HepG2 (cell line): ENCODE results near the gene CEBPB. TPM values are rescaled to one million over a fixed set of nuclear protein-coding genes. Genes with fewer than 3 reads are reported as not detected.

Experiments used
- ELF1 ChIP-seq: sonication (generic); formaldehyde crosslinking; IDR thresholded peaks from 2 replicates; pipeline ENCODE4 v1.4.0; 2020; ENCODE audit warnings: missing genetic modification reagents
- EP300 ChIP-seq, 3 experiments: sonication (generic) in 1 of 3; formaldehyde crosslinking in 1 of 3; IDR thresholded peaks; 2 replicates each; pipeline versions ENCODE4 v1.5.1 to v1.6.1; 2011 to 2020; ENCODE audit warnings: low read depth in 2 of 3, low read length in 2 of 3, borderline replicate concordance in 1 of 3, improper control_type of control experiment in 1 of 3, mild to moderate bottlenecking in 1 of 3, missing genetic modification reagents in 1 of 3, moderate library complexity in 1 of 3
- FOXO1 ChIP-seq: sonication (generic); formaldehyde crosslinking; IDR thresholded peaks from 2 replicates; pipeline ENCODE4 v1.4.0; 2020; ENCODE audit warnings: missing genetic modification reagents
- FOXP1 ChIP-seq, 2 experiments: fragments of 450-650 bp in 1 of 2; IDR thresholded peaks; 2 replicates each; pipeline ENCODE4 v1.6.1; 2017 to 2018; ENCODE audit warnings: antibody characterized with exemption in 1 of 2
- GABPA ChIP-seq, 2 experiments: IDR thresholded peaks; 2 replicates each; pipeline ENCODE4 v1.6.1; 2011 to 2016; ENCODE audit warnings: low read depth in 2 of 2, low read length in 1 of 2, missing biosample characterization in 1 of 2, missing genetic modification characterization in 1 of 2
- HDAC1 ChIP-seq: sonication (generic); formaldehyde crosslinking; IDR thresholded peaks from 2 replicates; pipeline ENCODE4 v1.5.1; 2020; ENCODE audit warnings: mild to moderate bottlenecking, missing genetic modification reagents
- HIVEP1 ChIP-seq: sonication (generic); formaldehyde crosslinking; IDR thresholded peaks from 2 replicates; pipeline ENCODE4 v1.4.0; 2020; ENCODE audit warnings: mild to moderate bottlenecking, missing genetic modification reagents
- JARID2 ChIP-seq: sonication (generic); formaldehyde crosslinking; IDR thresholded peaks from 2 replicates; pipeline ENCODE4 v1.8.1; 2023; ENCODE audit warnings: missing genetic modification reagents, inconsistent platforms; ENCODE audit not compliant: insufficient replicate concordance
- NR2F6 ChIP-seq, 2 experiments: IDR thresholded peaks; 2 replicates each; pipeline ENCODE4 v1.6.1; 2016; ENCODE audit warnings: antibody characterized with exemption in 1 of 2, mild to moderate bottlenecking in 1 of 2
- PRMT3 ChIP-seq: sonication (generic); formaldehyde crosslinking; IDR thresholded peaks from 2 replicates; pipeline ENCODE4 v1.8.1; 2022; ENCODE audit warnings: low read depth, mild to moderate bottlenecking, moderate library complexity, missing genetic modification reagents, borderline replicate concordance
- RARA ChIP-seq: IDR thresholded peaks from 2 replicates; pipeline ENCODE4 v1.6.1; 2016; ENCODE audit warnings: missing genetic modification reagents, missing compliant biosample characterization
- SOX13 ChIP-seq, 3 experiments: fragments of 450-650 bp in 1 of 3; sonication (generic) in 1 of 3; formaldehyde crosslinking in 1 of 3; IDR thresholded peaks in 2 of 3; conservative IDR thresholded peaks in 1 of 3; 2 replicates each; pipeline versions ENCODE4 v1.5.0 to v1.6.1; 2016 to 2020; ENCODE audit warnings: antibody characterized with exemption in 1 of 3, mild to moderate bottlenecking in 1 of 3, missing compliant biosample characterization in 1 of 3, missing genetic modification reagents in 1 of 3, moderate library complexity in 1 of 3
- SOX5 ChIP-seq: IDR thresholded peaks from 2 replicates; pipeline ENCODE4 v1.6.1; 2016; ENCODE audit warnings: borderline replicate concordance
- TARDBP ChIP-seq: sonication (generic); formaldehyde crosslinking; IDR thresholded peaks from 2 replicates; pipeline ENCODE4 v1.8.0; 2022; ENCODE audit warnings: mild to moderate bottlenecking, missing genetic modification reagents
- ZNF746 ChIP-seq: sonication (generic); formaldehyde crosslinking; IDR thresholded peaks from 2 replicates; pipeline ENCODE4 v1.8.0; 2022; ENCODE audit warnings: mild to moderate bottlenecking, missing genetic modification reagents
- polyA plus RNA-seq, 8 experiments: library from polyadenylated mRNA; depleted of rRNA in 3 of 8; stranded (reverse) in 7 of 8; unstranded in 1 of 8; fragments of >200 nt; fragmentation: Illumina TruSeq in 4 of 8; extraction: Trizol in 4 of 8; gene quantifications; 2 replicates each; pipeline versions ENCODE4 v1.2.1 to v1.2.3, GENCODE V29; 2011 to 2016; ENCODE audit warnings: low read depth in 4 of 8, missing spikeins in 1 of 8, mixed read lengths in 1 of 8; ENCODE audit not compliant: insufficient read depth in 1 of 8
- total RNA-seq, 5 experiments: library from RNA; depleted of rRNA; stranded (reverse); fragments of >200 nt; fragmentation: Illumina TruSeq; extraction: Trizol; gene quantifications; 2 replicates each; pipeline ENCODE4 v1.2.3, GENCODE V29; 2016; ENCODE audit warnings: low read depth in 1 of 5
- TF ChIP-seq, protein P1 (sequence below): sonication (generic); formaldehyde crosslinking; IDR thresholded peaks from 2 replicates; pipeline ENCODE4 v1.5.1; 2020; ENCODE audit warnings: mild to moderate bottlenecking, missing genetic modification reagents, moderate library complexity
- TF ChIP-seq, protein P2 (sequence below): sonication (generic); formaldehyde crosslinking; IDR thresholded peaks from 2 replicates; pipeline ENCODE4 v1.9.0; 2022; ENCODE audit warnings: low read depth, missing genetic modification reagents
- TF ChIP-seq, protein P3 (sequence below): sonication (generic); formaldehyde crosslinking; IDR thresholded peaks from 2 replicates; pipeline ENCODE4 v1.4.0; 2020; ENCODE audit warnings: missing genetic modification reagents, borderline replicate concordance

CEBPB gene
- total and polyA plus RNA-seq, 2 of the 13 experiments (the other 11 are each of a cell fraction or from before 2014, with no cell fraction given) = 18.5 to 28.2 TPM

GRCh38 chr20:50237349-50237748 is 46.7 kb downstream of the CEBPB start (continued):
- TF ChIP-seq SOX13 (IDR thresholded peaks at IDR 0.05) (no peak; the same call in 1 of the 2 replicates), SOX13 (CRISPR knock-in tag; conservative IDR thresholded peaks at IDR 0.05 in 1 of 2, IDR thresholded peaks at IDR 0.05 in 1 of 2) (peak in 1 of 2 experiments; percentile 89; a peak in 2 of 4 replicates), EP300 (IDR thresholded peaks at IDR 0.05; ENCODE audit: low read depth in 2 of 2, low read length in 2 of 2) (peak in 1 of 2 experiments; percentile 23; a peak in 1 of 4 replicates), EP300 (CRISPR knock-in tag; IDR thresholded peaks at IDR 0.05; ENCODE audit: borderline replicate concordance) (no peak), NR2F6 (IDR thresholded peaks at IDR 0.05) (peak; percentile 46; the same call in 1 of the 2 replicates), NR2F6 (CRISPR knock-in tag; IDR thresholded peaks at IDR 0.05) (peak; percentile 66; the same call in 1 of the 2 replicates), RARA (0 out of 2 replicates have a peak, but pooled peaks have one; percentile 33), FOXO1 (peak; percentile 66; the same call in 1 of the 2 replicates), GABPA (IDR thresholded peaks at IDR 0.05; ENCODE audit: low read depth, low read length) (no peak), GABPA (CRISPR knock-in tag; IDR thresholded peaks at IDR 0.05; ENCODE audit: low read depth) (peak; percentile 55; the same call in 1 of the 2 replicates), HIVEP1 (CRISPR knock-in tag) (0 out of 2 replicates have a peak, but pooled peaks have one; percentile 29), PRMT3 (CRISPR knock-in tag) (0 out of 2 replicates have a peak, but pooled peaks have one; percentile 40), ZNF746 (CRISPR knock-in tag) (peak; percentile 28; the same call in 1 of the 2 replicates), ELF1 (CRISPR knock-in tag) (peak; percentile 72; the same call in 1 of the 2 replicates), TARDBP (CRISPR knock-in tag) (peak; percentile 64; the same call in 1 of the 2 replicates), JARID2 (CRISPR knock-in tag) (no peak), HDAC1 (0 out of 2 replicates have a peak, but pooled peaks have one; percentile 31), SOX5 (CRISPR knock-in tag) (peak; percentile 96), FOXP1 (IDR thresholded peaks at IDR 0.05) (no peak), FOXP1 (CRISPR knock-in tag; IDR thresholded peaks at IDR 0.05) (peak; percentile 40; the same call in 1 of the 2 replicates)
- TF ChIP-seq, protein P1, sequence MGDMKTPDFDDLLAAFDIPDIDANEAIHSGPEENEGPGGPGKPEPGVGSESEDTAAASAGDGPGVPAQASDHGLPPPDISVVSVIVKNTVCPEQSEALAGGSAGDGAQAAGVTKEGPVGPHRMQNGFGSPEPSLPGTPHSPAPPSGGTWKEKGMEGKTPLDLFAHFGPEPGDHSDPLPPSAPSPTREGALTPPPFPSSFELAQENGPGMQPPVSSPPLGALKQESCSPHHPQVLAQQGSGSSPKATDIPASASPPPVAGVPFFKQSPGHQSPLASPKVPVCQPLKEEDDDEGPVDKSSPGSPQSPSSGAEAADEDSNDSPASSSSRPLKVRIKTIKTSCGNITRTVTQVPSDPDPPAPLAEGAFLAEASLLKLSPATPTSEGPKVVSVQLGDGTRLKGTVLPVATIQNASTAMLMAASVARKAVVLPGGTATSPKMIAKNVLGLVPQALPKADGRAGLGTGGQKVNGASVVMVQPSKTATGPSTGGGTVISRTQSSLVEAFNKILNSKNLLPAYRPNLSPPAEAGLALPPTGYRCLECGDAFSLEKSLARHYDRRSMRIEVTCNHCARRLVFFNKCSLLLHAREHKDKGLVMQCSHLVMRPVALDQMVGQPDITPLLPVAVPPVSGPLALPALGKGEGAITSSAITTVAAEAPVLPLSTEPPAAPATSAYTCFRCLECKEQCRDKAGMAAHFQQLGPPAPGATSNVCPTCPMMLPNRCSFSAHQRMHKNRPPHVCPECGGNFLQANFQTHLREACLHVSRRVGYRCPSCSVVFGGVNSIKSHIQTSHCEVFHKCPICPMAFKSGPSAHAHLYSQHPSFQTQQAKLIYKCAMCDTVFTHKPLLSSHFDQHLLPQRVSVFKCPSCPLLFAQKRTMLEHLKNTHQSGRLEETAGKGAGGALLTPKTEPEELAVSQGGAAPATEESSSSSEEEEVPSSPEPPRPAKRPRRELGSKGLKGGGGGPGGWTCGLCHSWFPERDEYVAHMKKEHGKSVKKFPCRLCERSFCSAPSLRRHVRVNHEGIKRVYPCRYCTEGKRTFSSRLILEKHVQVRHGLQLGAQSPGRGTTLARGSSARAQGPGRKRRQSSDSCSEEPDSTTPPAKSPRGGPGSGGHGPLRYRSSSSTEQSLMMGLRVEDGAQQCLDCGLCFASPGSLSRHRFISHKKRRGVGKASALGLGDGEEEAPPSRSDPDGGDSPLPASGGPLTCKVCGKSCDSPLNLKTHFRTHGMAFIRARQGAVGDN (CRISPR knock-in tag) = peak; percentile 59
- TF ChIP-seq, protein P2, sequence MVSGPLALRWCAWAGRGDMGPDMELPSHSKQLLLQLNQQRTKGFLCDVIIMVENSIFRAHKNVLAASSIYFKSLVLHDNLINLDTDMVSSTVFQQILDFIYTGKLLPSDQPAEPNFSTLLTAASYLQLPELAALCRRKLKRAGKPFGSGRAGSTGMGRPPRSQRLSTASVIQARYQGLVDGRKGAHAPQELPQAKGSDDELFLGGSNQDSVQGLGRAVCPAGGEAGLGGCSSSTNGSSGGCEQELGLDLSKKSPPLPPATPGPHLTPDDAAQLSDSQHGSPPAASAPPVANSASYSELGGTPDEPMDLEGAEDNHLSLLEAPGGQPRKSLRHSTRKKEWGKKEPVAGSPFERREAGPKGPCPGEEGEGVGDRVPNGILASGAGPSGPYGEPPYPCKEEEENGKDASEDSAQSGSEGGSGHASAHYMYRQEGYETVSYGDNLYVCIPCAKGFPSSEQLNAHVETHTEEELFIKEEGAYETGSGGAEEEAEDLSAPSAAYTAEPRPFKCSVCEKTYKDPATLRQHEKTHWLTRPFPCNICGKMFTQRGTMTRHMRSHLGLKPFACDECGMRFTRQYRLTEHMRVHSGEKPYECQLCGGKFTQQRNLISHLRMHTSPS (CRISPR knock-in tag) = peak; percentile 41; the same call in 1 of the 2 replicates
- TF ChIP-seq, protein P3, sequence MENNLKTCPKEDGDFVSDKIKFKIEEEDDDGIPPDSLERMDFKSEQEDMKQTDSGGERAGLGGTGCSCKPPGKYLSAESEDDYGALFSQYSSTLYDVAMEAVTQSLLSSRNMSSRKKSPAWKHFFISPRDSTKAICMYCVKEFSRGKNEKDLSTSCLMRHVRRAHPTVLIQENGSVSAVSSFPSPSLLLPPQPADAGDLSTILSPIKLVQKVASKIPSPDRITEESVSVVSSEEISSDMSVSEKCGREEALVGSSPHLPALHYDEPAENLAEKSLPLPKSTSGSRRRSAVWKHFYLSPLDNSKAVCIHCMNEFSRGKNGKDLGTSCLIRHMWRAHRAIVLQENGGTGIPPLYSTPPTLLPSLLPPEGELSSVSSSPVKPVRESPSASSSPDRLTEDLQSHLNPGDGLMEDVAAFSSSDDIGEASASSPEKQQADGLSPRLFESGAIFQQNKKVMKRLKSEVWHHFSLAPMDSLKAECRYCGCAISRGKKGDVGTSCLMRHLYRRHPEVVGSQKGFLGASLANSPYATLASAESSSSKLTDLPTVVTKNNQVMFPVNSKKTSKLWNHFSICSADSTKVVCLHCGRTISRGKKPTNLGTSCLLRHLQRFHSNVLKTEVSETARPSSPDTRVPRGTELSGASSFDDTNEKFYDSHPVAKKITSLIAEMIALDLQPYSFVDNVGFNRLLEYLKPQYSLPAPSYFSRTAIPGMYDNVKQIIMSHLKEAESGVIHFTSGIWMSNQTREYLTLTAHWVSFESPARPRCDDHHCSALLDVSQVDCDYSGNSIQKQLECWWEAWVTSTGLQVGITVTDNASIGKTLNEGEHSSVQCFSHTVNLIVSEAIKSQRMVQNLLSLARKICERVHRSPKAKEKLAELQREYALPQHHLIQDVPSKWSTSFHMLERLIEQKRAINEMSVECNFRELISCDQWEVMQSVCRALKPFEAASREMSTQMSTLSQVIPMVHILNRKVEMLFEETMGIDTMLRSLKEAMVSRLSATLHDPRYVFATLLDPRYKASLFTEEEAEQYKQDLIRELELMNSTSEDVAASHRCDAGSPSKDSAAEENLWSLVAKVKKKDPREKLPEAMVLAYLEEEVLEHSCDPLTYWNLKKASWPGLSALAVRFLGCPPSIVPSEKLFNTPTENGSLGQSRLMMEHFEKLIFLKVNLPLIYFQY (CRISPR knock-in tag) = no peak
